ENCODE results near the gene KIAA0232. TPM values are rescaled to one million over a fixed set of nuclear protein-coding genes. Genes with fewer than 3 reads are reported as not detected.

Gene KIAA0232
- total and polyA plus RNA-seq, 10 of the 15 experiments (the other 5 are each of a cell fraction or from before 2014, with no cell fraction given): 2.8 to 15.1 (median 10.8) TPM

DNA sequence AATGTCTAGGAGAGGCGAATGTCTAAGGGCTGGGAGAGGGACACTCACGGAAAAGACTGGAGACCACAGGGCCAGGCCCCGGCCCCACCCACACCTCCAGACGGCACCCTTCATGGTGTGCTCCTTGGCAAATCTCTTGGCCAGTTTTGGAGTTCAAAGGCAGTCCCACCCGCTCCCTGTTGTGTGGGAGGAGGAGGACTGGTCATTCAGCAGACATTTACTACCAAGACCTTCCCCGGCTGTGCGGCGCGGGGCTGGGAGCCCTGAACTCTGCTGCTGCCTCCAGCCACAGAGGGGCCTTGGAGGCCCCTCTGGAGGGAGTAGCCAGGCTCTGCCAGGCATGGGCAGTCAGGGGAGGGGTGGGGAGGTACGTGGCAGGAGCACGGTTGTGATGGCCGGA lies 118.4 kb downstream of the KIAA0232 start:
- H3K4me1 ChIP-seq (ENCODE audit: control insufficient read depth, insufficient read depth, low read length): peaks cover 15% of the 10 kb centered on the region
- in situ Hi-C loops (cut with MboI) (no loop called here), intact Hi-C loops (cut with micrococcal nuclease; ENCODE audit: unreplicated experiment) (no loop called here)
- no peaks in the 10 kb centered on the region for H4K20me1 ChIP-seq (ENCODE audit: control insufficient read depth, insufficient read depth)
- no peaks in the 10 kb centered on the region for H3K27me3 ChIP-seq (replicated peaks in 1 of 2; ENCODE audit: control insufficient read depth in 2 of 2, insufficient read depth in 2 of 2, low read length in 1 of 2)
- no peak for ATAC-seq
- H3K9me3 ChIP-seq (replicated peaks; ENCODE audit: control insufficient read depth, insufficient read depth, low read length): no peaks in the 10 kb centered on the region
- no TSS peak for BruUV-seq (replicated peaks)
- FAIRE-seq: no peak
- DNase-seq (ENCODE audit: low read depth, low spot score): no peak
- no peak overlapping the region for H3K27ac ChIP-seq (ENCODE audit: control insufficient read depth, insufficient read depth)
- H3K9ac ChIP-seq (ENCODE audit: control insufficient read depth, insufficient read depth, low read length): no peak overlapping the region
- ChIA-PET CTCF (interaction anchor here (2.0 kb wide), 1 partner anchor 27 kb away, joined by 9 read pairs; no protein-coding TSS in a partner anchor), RAD21 (ENCODE audit: unreplicated experiment) (no interaction called here), SMC1A (ENCODE audit: uncharacterized antibody, unreplicated experiment) (interaction anchor here (0.6 kb wide), 1 partner anchor 17 kb away, joined by 3 read pairs; no protein-coding TSS in a partner anchor), POLR2A (no interaction called here)
- no peaks in the 10 kb centered on the region for H3K79me2 ChIP-seq (ENCODE audit: control insufficient read depth, insufficient read depth, low read length)
- no peaks in the 10 kb centered on the region for H3K36me3 ChIP-seq (ENCODE audit: control insufficient read depth in 2 of 2, insufficient read depth in 2 of 2, low read length in 1 of 2)
- H3K4me3 ChIP-seq: no peak overlapping the region
- 95% methylated on average over 10 of the region's 12 CpGs for WGBS (ENCODE audit: insufficient coverage, insufficient replicate concordance, low lambda C conversion rate, missing lambda C conversion rate)
- no peak overlapping the region for H2AFZ ChIP-seq (ENCODE audit: control insufficient read depth, low read depth, low read length)
- H3K4me2 ChIP-seq (ENCODE audit: control insufficient read depth, insufficient read depth): no peak overlapping the region
- TF ChIP-seq, protein P1, sequence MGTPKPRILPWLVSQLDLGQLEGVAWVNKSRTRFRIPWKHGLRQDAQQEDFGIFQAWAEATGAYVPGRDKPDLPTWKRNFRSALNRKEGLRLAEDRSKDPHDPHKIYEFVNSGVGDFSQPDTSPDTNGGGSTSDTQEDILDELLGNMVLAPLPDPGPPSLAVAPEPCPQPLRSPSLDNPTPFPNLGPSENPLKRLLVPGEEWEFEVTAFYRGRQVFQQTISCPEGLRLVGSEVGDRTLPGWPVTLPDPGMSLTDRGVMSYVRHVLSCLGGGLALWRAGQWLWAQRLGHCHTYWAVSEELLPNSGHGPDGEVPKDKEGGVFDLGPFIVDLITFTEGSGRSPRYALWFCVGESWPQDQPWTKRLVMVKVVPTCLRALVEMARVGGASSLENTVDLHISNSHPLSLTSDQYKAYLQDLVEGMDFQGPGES (IDR thresholded peaks at IDR 0.05): no peak
- TF ChIP-seq SIX5 (IDR thresholded peaks at IDR 0.05; ENCODE audit: low read depth, low read length, severe bottlenecking) (no peak), DPF2 (IDR thresholded peaks at IDR 0.05) (no peak), NRF1 (conservative IDR thresholded peaks at IDR 0.05; ENCODE audit: low read depth, low read length) (no peak), ATF7 (IDR thresholded peaks at IDR 0.05; ENCODE audit: low read depth) (no peak), ZNF217 (IDR thresholded peaks at IDR 0.05) (no peak), SP1 (IDR thresholded peaks at IDR 0.05; ENCODE audit: low read depth, low read length) (no peak), EED (IDR thresholded peaks at IDR 0.05; ENCODE audit: low read depth) (no peak), JUND (IDR thresholded peaks at IDR 0.05; ENCODE audit: low read depth, low read length) (no peak), ZSCAN29 (IDR thresholded peaks at IDR 0.05) (no peak), NFYB (IDR thresholded peaks at IDR 0.05; ENCODE audit: insufficient read depth, low read depth, low read length) (no peak), FOXM1 (IDR thresholded peaks at IDR 0.05; ENCODE audit: low read depth, low read length) (no peak)
- TF ChIP-seq, protein P2, sequence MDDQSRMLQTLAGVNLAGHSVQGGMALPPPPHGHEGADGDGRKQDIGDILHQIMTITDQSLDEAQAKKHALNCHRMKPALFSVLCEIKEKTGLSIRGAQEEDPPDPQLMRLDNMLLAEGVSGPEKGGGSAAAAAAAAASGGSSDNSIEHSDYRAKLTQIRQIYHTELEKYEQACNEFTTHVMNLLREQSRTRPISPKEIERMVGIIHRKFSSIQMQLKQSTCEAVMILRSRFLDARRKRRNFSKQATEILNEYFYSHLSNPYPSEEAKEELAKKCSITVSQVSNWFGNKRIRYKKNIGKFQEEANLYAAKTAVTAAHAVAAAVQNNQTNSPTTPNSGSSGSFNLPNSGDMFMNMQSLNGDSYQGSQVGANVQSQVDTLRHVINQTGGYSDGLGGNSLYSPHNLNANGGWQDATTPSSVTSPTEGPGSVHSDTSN (IDR thresholded peaks at IDR 0.05; ENCODE audit: insufficient replicate concordance, low read depth, low read length): no peak
- TF ChIP-seq, protein P3, sequence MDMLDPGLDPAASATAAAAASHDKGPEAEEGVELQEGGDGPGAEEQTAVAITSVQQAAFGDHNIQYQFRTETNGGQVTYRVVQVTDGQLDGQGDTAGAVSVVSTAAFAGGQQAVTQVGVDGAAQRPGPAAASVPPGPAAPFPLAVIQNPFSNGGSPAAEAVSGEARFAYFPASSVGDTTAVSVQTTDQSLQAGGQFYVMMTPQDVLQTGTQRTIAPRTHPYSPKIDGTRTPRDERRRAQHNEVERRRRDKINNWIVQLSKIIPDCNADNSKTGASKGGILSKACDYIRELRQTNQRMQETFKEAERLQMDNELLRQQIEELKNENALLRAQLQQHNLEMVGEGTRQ (IDR thresholded peaks at IDR 0.05; ENCODE audit: borderline replicate concordance, low read depth, low read length): no peak
- TF ChIP-seq, protein P4, sequence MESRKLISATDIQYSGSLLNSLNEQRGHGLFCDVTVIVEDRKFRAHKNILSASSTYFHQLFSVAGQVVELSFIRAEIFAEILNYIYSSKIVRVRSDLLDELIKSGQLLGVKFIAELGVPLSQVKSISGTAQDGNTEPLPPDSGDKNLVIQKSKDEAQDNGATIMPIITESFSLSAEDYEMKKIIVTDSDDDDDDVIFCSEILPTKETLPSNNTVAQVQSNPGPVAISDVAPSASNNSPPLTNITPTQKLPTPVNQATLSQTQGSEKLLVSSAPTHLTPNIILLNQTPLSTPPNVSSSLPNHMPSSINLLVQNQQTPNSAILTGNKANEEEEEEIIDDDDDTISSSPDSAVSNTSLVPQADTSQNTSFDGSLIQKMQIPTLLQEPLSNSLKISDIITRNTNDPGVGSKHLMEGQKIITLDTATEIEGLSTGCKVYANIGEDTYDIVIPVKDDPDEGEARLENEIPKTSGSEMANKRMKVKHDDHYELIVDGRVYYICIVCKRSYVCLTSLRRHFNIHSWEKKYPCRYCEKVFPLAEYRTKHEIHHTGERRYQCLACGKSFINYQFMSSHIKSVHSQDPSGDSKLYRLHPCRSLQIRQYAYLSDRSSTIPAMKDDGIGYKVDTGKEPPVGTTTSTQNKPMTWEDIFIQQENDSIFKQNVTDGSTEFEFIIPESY (IDR thresholded peaks at IDR 0.05): no peak
- TF ChIP-seq, protein P5, sequence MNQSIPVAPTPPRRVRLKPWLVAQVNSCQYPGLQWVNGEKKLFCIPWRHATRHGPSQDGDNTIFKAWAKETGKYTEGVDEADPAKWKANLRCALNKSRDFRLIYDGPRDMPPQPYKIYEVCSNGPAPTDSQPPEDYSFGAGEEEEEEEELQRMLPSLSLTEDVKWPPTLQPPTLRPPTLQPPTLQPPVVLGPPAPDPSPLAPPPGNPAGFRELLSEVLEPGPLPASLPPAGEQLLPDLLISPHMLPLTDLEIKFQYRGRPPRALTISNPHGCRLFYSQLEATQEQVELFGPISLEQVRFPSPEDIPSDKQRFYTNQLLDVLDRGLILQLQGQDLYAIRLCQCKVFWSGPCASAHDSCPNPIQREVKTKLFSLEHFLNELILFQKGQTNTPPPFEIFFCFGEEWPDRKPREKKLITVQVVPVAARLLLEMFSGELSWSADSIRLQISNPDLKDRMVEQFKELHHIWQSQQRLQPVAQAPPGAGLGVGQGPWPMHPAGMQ (IDR thresholded peaks at IDR 0.05; ENCODE audit: borderline replicate concordance): no peak

Data from GM12878 (cell line).